OCI-LY1 (cell line): ENCODE measurements around the gene SALL4.

Experiments
- H2AFZ ChIP-seq: fragments of 200-600 bp; sonication (generic), shearing (Covaris generic); 2 replicates; pipeline ENCODE4 v1.6.0; 2014; ENCODE audit warnings: antibody characterized with exemption, mild to moderate bottlenecking, low read length
- H3F3A ChIP-seq: fragments of 200-600 bp; sonication (generic), shearing (Covaris generic); 2 replicates; pipeline ENCODE4 v1.6.0; 2014; ENCODE audit warnings: mild to moderate bottlenecking, antibody characterized with exemption, low read length, moderate library complexity; ENCODE audit not compliant: insufficient read depth
- H3K27ac ChIP-seq: fragments of 200-600 bp; sonication (generic); 2 replicates; pipeline ENCODE4 v1.5.1; 2014; ENCODE audit warnings: low read length, mixed run types, mild to moderate bottlenecking, low read depth; ENCODE audit not compliant: poor library complexity, severe bottlenecking
- H3K27me3 ChIP-seq: fragments of 200-600 bp; sonication (generic); 2 replicates; pipeline ENCODE4 v1.6.0; 2014; ENCODE audit warnings: antibody characterized with exemption, mild to moderate bottlenecking, low read length, moderate library complexity; ENCODE audit not compliant: insufficient read depth
- H3K36me3 ChIP-seq: fragments of 200-600 bp; sonication (generic); 2 replicates; pipeline ENCODE4 v1.6.1; 2014; ENCODE audit warnings: mild to moderate bottlenecking, antibody characterized with exemption, low read length, moderate library complexity, mixed read lengths; ENCODE audit not compliant: insufficient read depth
- H3K4me1 ChIP-seq: fragments of 200-600 bp; sonication (generic); 2 replicates; pipeline ENCODE4 v1.5.1; 2014; ENCODE audit warnings: mild to moderate bottlenecking, low read length, moderate library complexity; ENCODE audit not compliant: insufficient read depth, severe bottlenecking
- H3K4me2 ChIP-seq: fragments of 200-600 bp; sonication (generic), shearing (Covaris generic); 2 replicates; pipeline ENCODE4 v1.6.1; 2014; ENCODE audit warnings: low read length
- H3K4me3 ChIP-seq: fragments of 200-600 bp; sonication (generic); 2 replicates; pipeline ENCODE4 v1.5.1; 2014; ENCODE audit warnings: low read length, low read depth, mild to moderate bottlenecking, mixed read lengths; ENCODE audit not compliant: poor library complexity, severe bottlenecking
- H3K79me2 ChIP-seq: fragments of 200-600 bp; shearing (Covaris generic); 2 replicates; pipeline ENCODE4 v1.6.1; 2016; ENCODE audit warnings: mixed run types, low read length, mixed read lengths; ENCODE audit not compliant: insufficient read depth
- H3K9ac ChIP-seq: fragments of 200-600 bp; sonication (generic), shearing (Covaris generic); 2 replicates; pipeline ENCODE4 v1.6.1; 2014; ENCODE audit warnings: mild to moderate bottlenecking, low read length, mixed read lengths
- H3K9me2 ChIP-seq: fragments of 200-600 bp; sonication (generic), shearing (Covaris generic); 2 replicates; pipeline ENCODE4 v1.6.1; 2014; ENCODE audit warnings: low read depth, mild to moderate bottlenecking, low read length, mixed read lengths
- H3K9me3 ChIP-seq: fragments of 200-600 bp; shearing (Covaris generic); 2 replicates; pipeline ENCODE4 v1.6.1; 2014; ENCODE audit warnings: low read length, mixed read lengths
- H4K20me1 ChIP-seq: fragments of 200-600 bp; sonication (generic), shearing (Covaris generic); 2 replicates; pipeline ENCODE4 v1.6.0; 2016; ENCODE audit warnings: mild to moderate bottlenecking, low read length; ENCODE audit not compliant: insufficient read depth
- CTCF ChIP-seq: fragments of 200-600 bp; sonication (generic), shearing (Covaris generic); IDR thresholded peaks from 2 replicates; pipeline ENCODE4 v1.5.1; 2017; ENCODE audit warnings: mild to moderate bottlenecking, antibody characterized with exemption, low read length, moderate library complexity, mixed read lengths
- EZH2 ChIP-seq: fragments of 200-600 bp; sonication (generic), shearing (Covaris generic); IDR thresholded peaks from 2 replicates; pipeline ENCODE4 v1.8.0; 2017; ENCODE audit warnings: borderline replicate concordance, mixed run types, mild to moderate bottlenecking, antibody characterized with exemption, low read length, moderate library complexity, mixed read lengths

The SALL4 gene

DNA sequence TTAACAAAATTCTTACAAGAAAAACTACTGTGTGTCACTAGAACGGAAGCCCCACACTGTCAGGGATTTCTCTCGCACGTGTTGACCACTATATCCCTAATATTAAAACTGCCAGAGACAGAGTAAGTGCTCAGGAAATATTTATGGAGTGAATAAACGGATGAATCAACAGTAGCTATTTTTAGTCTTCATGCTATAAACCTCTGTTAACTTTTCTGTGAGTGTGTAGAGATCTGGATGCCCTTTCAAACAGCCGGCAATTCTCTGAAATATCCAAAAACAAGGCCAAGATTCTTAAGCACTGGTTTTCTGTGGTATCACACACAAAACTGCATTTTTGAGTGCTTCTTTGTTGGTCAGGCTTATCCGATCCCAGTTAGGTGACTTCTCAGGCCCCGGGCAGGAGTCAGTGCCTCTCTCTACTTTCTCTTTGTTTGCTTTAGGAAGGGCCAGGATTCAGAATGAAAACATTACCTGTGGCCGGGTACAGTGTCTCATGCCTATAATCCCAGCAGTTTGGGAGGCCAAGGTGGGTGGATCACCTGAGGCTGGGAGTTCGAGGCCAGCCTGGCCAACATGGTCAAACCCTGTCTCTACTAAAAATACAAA, 49.9 kb downstream of the SALL4 start:
- H3K9me3 ChIP-seq: no peaks in the 10 kb centered on the region
- H2AFZ ChIP-seq: no peak overlapping the region
- H3F3A ChIP-seq: no peaks in the 10 kb centered on the region
- H4K20me1 ChIP-seq: no peaks in the 10 kb centered on the region
- H3K9me2 ChIP-seq: no peaks in the 10 kb centered on the region
- H3K9ac ChIP-seq: no peak overlapping the region
- H3K27ac ChIP-seq: no peak overlapping the region
- no peaks in the 10 kb centered on the region for H3K79me2 ChIP-seq
- no peak overlapping the region for H3K4me2 ChIP-seq
- no peak overlapping the region for H3K4me3 ChIP-seq
- TF ChIP-seq CTCF: no peak
- H3K27me3 ChIP-seq: no peaks in the 10 kb centered on the region
- no peaks in the 10 kb centered on the region for H3K4me1 ChIP-seq
- H3K36me3 ChIP-seq: no peaks in the 10 kb centered on the region

GRCh38 chr20:51750770-51751388, 51.4 kb downstream of the SALL4 start:
- Histone ChIP-seq H3K36me3 (no peaks in the 10 kb centered on the region), H3K27me3 (no peaks in the 10 kb centered on the region), H3K9me2 (no peaks in the 10 kb centered on the region), H4K20me1 (no peaks in the 10 kb centered on the region), H3K4me2 (no peak overlapping the region), H3K4me1 (no peaks in the 10 kb centered on the region), H3K79me2 (no peaks in the 10 kb centered on the region), H3K9me3 (no peaks in the 10 kb centered on the region), H3K27ac (no peak overlapping the region), H2AFZ (no peak overlapping the region), H3K9ac (no peak overlapping the region), H3F3A (no peaks in the 10 kb centered on the region), H3K4me3 (no peak overlapping the region)
- TF ChIP-seq EZH2: no peak
- TF ChIP-seq CTCF: no peak

DNA sequence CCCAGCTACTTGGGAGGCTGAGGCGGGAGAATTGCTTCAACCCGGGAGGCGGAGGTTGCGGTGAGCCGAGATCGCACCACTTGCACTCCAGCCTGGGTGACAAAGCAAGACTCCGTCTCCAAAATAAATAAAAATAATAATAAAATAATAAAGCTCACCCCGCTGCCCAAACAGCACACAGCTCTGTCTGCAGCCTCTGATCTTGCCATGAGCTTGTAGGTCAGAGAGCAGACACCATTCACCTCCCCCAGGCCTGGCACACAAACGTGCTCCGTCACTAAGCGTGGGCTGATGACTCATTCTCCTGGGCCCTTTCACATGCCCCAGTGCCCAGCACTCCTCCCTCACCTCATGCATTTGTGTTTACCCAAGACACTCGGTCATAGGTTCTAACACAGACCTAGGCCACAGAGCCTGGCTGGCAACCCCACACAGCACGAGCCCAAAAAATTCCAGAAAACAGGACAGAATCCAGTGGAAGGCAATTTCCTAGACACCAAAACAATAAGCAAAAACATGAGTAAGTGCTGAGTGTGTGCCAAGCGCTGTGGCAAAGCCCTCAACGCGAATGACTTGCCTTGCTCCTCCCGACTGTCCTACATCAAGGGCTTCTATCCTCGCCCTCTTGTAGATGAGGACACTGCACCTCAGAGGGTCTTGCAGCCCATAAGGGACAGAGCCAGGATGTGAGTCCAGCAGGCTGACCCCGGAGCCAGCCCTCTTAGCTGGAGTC, 52.1 kb downstream of the SALL4 start:
- no peak overlapping the region for H3K27ac ChIP-seq

More for the DNA sequence above, 52.1 kb downstream of the SALL4 start:
- H3K79me2 ChIP-seq: no peaks in the 10 kb centered on the region
- H3K9ac ChIP-seq: no peak overlapping the region
- H3K36me3 ChIP-seq: no peaks in the 10 kb centered on the region
- H3K9me2 ChIP-seq: no peaks in the 10 kb centered on the region
- no peaks in the 10 kb centered on the region for H3K9me3 ChIP-seq
- H3K4me3 ChIP-seq: no peak overlapping the region
- H3K27me3 ChIP-seq: no peaks in the 10 kb centered on the region
- H3F3A ChIP-seq: no peaks in the 10 kb centered on the region
- TF ChIP-seq CTCF: no peak
- no peak for TF ChIP-seq EZH2
- H3K4me2 ChIP-seq: no peak overlapping the region
- no peaks in the 10 kb centered on the region for H3K4me1 ChIP-seq
- H4K20me1 ChIP-seq: no peaks in the 10 kb centered on the region
- H2AFZ ChIP-seq: no peak overlapping the region
